ENCODE results near the gene GATB.
"Not testable (repeated sequence)": the region's sequence is repeated elsewhere in the genome, so short reads cannot be mapped to it uniquely, and the experiment has no call there.

Gene GATB

DNA sequence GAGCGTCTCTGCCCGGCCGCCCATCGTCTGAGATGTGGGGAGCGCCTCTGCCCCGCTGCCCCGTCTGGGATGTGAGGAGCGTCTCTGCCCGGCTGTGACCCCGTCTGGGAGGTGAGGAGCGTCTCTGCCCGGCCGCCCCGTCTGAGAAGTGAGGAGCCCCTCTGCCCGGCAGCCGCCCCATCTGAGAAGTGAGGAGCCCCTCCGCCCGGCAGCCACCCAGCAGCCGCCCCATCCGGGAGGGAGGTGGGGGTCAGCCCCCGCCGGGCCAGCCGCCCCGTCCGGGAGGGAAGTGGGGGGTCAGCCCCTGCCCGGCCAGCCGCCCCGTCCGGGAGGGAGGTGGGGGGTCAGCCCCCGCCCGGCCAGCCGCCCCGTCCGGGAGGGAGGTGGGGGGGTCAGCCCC, 29.1 kb downstream of the GATB start:
- DNase-seq (ENCODE audit: low read depth in 3 of 3): not testable (repeated sequence)

DNA sequence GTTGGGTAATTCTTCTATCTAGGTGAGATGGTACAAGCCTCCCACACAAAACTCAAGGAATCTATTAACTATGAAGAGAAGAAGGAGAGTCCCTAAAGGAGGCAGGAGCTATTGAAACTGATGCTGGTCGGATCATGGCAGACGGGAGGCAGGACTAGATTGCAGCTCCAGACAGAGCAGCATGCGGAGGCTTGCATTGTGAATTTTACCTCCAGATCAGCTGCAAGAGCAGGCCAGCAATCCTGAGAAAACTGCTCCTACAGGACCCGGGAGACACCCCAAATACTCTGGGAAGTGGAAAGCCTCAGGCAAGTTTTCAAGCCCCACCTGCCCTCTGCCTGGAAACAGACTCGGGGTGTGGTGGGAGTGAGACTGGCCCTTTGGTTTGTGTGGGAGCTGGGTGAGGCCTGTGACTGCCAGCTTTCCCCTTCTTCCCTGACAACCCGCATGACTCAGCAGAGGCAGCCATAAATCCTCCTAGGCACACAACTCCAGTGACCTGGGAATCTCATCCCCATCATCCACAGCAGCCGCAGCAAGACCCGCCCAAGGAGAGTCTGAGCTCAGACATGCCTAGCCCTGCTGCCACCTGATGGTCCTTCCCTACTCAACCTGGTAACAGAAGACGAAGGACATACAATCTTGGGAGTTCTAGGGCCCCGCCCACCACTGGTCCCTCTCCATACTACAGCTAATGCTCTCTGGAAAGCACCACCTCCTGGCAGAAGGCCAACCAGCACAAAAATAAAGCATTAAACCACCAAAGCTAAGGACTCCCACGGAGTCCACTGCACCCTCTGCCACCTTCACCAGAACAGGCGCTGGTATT, 30.9 kb downstream of the GATB start:
- DNase-seq (ENCODE audit: low read depth in 3 of 3): no peak

DNA sequence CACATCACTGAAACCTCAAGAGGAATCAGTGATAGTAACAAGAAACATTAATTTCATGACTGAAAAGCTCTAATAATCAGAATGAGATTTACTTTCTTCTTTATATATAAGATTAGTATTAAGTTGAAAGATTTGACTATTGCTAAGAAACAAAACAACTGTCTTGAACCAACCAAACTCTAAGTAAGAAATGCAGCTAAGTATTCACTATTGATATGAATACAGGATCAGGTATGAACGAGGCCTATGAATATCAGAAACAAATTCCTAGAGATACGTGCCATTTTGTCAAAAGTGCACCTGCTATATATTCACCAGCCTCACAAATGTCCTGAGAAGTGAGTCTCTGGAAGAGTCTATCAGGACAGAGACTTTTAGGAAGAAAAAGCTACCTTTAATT, 32.1 kb downstream of the GATB start:
- no peak for DNase-seq (ENCODE audit: low read depth in 3 of 3)

DNA sequence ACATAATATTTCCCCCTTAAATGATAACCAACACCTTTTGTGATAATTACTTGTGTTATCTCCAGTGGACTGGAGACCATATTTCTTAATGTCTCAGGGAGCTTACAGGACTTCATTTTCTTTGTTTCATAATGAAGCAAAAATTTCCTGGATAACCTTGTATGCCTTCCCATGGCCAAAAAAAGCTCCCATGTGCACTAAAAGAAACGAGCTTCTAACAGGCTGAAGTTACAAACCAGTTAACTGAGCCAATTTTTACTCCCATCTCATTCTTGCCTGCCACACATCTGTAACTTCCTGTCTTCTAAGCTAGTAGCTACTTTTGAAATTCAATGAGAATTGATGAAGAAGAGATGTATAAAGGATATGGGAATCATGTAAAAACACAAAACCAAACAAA, 32.8 kb downstream of the GATB start:
- DNase-seq (ENCODE audit: low read depth in 3 of 3): no peak

DNA sequence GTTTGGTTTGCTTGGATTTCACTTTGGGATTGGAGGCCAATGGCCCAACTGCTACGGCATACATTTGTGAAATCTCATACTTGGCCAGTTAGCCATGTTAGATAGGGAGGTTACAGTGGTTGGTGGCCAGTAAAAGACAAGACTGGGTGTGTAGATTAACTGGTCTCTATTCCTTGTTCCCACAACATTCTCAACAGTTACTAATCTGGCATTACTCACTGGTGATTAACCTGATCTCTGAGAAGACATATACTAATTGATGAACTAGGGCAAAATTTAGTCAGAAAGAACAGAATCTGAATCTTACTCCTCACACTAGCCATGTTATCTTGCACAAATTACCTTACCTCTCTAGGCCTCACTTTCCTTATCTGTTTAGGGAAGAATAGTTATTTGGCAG, 33.4 kb downstream of the GATB start:
- DNase-seq (ENCODE audit: low read depth in 3 of 3): no peak

DNA sequence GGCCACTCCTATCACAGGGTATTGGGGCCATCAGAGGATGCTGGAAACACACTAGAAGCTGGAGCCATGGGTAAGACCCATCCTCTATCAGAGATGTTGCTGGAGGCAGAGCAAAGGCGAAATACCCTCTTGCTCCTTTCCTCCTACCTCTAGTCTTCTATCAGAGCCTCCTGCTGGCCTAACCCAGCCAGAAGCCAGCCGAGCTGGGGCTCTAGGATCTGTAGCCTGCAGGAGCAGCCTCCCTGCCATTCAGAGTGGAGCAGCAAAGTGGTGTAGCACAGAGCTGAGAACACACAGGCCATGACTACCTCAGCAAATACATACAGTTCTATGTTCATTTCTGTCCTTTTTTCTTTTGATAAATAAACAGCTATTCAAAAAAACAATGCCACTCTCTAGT, 35.7 kb downstream of the GATB start:
- no peak for DNase-seq (ENCODE audit: low read depth in 3 of 3)

DNA sequence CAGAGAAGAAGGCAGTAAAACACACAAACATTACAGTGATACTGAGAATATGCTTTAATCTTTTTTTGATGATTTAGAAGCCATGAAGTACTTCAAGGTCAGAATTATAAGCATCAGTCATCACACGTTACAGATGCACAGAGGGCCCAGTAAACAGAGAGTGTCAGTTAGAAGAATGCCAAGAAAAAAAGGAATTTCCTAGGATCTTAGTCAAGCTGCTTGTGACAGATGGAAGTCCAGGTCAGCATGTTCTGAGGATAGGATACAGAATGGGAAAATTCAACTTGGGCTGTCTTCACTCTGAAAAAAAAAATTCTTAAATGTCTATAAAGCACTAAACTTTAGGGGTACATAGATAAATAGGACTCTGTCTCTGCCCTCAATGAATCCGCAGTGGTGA, 38.9 kb downstream of the GATB start:
- no peak for DNase-seq (ENCODE audit: low read depth in 3 of 3)

DNA sequence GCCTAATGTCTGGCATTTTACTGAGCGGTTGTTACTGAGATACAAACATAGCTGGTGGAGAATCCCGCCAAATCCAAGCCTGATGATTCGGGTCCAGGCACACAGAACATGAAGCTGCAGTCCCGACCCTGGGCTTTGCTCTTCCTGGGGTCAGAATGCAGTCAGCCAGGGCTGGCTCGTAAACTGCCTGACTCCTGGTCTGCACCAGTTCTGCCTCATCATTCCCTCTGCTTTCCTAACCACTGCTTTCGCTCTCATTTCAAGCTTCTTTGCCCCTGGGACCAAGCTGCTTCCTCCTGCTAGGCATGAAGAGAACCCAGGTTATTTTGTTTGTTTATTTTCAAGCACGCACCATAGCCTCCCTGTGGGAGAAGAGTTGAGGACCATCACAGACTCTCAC, 39.3 kb downstream of the GATB start:
- no peak for DNase-seq (ENCODE audit: low read depth in 3 of 3)

DNA sequence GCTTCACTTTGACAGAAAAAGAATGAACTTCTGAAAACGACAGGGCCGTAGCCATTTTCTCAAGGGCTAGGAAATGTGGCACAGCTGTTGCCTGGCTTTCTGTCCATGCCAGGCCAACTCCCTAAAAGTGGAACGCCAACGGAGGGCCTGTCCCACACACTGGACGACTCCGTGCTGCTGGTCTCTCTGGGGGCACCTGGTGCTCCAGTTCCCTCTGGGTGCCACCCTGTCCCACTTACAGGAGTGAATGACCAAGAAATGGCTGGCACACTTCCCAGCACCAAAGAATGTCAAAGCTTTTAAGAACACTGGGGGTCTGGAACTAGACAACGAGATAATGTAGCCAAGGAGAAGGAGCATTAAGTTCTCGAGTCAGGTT, 40.9 kb downstream of the GATB start:
- no peak for DNase-seq (ENCODE audit: low read depth in 3 of 3)

DNA sequence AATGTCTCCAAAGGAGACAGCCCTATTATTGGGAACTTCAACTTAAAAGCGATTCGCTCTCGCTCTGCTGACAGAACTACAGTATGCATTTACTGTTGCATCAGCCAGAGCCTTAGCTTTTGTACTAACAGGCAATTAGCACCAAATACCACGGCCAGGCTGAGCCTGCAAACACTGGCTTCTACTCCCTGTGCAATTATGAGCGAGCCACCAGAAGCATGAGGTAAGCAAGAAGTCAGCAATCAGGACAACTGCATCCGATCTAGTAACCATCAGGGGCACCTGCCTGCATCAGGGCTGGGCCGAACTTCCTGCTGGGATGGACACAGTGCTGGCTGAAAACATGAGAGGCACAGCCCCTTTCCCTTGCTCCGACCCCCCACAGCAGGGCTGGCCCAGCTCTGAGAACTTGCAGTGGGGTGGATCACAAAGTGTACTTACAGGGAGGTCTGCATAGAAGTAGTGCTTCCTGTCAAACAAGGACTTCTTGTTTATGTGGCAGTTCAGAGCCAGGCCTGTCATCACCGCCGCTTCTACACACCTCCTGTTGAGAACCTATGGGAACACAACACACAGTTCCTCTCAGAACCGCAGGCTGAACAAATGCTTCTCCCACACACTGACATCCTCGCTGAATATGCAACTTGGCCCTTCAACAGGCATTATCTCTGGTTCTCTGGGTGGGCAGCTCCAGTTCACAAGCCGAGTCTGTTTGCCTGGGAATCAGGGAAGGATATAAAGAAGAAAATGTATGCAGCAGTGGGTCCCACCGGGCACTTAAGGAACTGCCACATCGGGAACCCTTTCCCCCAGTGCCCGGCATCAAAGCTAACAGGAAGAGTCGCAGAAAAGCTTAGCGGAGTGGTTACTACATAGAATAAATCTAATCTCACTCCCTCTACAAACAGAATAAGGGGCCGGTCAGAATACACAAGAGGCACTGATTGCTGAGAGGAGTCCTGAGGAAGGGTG, 41.5 kb downstream of the GATB start:
- DNase-seq (ENCODE audit: low read depth in 3 of 3): no peak

DNA sequence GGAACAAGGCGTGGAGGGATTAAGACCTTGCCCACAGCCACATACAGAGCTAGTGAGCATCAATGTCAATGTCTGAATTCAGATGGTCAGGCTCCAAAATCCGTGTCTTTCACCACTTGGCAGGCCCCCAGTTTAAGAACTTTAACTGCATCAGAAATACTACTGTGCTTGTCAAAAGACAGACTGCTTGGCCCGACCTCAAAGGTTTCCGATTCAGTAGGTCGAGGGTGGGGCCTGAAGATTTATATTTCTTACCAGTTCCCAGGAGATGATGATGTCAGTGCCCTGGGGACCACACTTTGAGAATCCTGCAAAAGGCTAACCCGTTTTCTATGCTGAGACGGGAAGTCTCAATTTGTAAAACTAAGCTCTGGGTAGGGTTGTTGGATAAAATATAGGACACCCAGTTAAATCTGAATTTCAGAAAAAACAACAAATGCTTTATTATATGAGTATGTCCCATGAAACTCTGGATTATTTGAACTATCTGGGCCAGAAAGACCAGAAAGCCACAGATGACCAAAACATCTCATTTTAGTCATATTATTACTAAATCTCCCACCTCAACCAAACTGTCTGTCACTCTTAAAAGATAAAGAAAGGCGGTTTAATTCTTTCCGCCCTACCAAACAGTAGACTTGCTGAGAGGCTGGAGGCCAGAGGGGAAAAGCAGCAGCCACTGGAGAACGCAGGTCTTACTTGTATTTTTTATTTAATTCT, 42.7 kb downstream of the GATB start:
- no peak for DNase-seq (ENCODE audit: low read depth in 3 of 3)

DNA sequence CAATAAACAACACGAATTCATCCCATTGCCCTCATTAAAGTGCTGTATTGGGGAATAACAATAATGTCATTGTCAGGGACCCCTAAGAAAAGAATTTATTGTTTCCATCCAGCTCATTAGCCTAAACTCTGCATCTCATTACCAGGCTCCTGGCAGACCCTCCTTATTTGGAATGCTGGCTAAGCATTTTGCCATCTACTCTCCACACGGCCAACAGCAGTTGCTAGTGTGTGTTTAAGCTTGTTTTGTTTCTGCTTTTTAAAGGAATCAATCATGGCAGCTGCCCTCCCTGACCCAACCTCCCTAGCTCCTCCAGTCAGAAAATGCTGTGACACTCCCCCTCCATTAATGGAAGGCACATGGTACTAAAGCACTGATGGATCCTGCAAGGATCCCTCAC, 43.5 kb downstream of the GATB start:
- no peak for DNase-seq (ENCODE audit: low read depth in 3 of 3)

DNA sequence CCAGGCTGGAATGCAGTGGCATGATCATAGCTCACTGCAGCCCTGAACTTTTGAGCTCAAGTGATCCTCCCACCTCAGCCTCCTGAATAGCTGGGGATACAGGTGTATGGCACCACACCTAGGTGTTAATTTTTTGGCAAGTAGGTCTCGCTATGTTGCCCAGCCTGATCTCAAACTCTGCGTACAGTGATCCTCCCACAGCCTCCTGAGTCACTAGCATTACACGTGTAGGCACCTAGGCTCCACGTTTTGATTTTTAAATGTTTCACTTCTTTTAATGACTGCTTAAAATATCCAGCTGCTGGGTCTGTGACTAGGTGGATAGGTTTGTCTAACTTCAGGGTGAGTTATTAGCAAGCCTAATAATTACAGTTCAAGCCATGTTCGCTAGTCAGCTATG, 44.5 kb downstream of the GATB start:
- no peak for DNase-seq (ENCODE audit: low read depth in 3 of 3)

DNA sequence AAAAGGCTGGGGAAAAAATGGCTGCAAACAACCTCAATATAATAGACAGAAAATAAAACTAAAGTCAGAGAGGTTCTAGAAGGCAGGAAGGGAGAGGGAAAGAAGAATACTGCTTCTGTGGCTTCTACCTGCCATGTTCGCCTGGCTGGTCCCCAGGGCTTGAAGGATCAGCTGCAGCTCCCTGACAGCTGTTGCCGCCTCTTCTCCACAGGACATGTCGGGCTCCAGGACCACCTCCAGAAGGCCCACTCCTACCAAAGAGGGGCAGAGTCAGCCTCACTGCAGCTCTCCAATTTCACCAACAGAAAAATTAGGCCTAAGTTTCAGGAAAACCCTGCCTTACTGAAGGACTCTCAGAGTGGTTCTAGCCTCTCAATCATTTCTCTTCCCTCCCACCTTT, 44.9 kb downstream of the GATB start:
- DNase-seq (ENCODE audit: low read depth in 3 of 3): no peak

DNA sequence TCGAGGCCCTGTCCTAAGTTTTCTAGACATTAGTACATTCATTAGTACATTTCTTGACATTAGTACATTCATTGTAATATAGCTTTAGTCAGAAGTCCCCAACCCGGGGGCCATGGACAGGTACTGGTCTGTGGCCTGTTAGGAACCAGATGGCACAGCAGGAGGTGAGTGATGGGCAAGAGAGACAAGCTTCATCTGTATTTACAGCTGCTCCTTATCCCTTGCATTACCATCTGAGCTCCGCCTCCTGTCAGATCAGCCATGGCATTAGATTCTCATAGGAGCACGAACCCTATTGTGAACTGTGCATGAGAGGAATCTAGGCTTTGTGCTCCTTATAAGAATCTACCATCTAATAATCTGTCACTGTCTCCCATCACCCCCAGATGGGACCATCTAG, 48.0 kb downstream of the GATB start:
- no peak for DNase-seq (ENCODE audit: low read depth in 3 of 3)

DNA sequence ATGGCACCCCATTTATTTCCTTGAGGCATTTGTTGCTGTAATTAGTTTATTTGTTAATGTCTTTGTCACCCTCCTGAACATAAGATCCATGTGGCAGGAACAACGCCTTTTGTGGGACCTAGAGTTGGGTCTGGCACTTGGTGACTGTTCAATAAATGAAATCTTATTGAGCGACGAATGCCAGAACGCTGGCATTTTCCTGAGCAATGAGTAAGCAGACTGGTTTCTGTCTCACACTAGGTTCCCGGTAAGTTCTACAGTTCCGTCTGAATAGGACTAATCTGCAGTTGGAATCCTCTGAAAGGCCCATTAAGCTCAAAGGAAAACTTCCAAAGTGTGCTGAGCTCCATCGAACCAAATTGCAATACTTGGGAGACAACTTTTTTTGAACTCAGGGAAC, 49.2 kb downstream of the GATB start:
- no peak for DNase-seq (ENCODE audit: low read depth in 3 of 3)

DNA sequence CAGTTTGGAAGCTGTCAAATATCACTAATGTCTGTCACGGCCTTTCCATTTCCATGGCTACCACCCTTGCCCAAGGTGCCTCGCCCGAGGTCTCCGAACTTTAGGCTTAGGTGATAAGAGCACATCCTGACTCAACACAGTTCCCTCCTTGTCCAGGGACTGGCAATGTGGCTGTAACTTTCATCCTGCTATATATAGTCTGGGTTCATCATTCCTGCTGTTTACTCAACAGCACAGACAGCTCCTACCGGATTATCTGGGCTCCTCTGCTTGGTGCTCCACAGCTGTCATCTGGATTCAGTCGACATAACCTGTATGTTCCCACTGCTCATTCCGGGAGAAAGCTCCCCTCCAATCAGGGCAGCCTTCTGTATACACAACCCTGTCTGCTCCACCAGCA, 51.2 kb downstream of the GATB start:
- DNase-seq (ENCODE audit: low read depth in 3 of 3): no peak

DNA sequence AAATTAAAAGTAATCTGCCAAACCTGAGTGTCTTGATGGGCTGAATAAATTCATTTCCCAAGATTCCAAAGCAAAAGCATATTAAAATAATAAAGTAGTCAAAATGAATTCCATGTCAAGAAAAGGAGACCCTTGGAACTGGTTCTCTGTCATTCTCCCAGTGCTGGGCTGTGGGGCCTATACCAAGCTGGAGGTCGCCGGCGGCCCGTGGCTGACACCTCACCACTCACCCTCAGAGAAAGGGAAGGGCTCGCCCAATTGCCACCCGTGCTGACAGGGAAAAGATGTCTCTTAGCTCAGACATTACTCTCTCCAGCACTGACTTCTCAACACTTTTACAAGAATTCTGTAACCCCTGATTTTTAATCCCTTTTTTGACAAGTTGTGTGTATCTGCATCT, 51.7 kb downstream of the GATB start:
- DNase-seq (ENCODE audit: low read depth in 3 of 3): no peak

DNA sequence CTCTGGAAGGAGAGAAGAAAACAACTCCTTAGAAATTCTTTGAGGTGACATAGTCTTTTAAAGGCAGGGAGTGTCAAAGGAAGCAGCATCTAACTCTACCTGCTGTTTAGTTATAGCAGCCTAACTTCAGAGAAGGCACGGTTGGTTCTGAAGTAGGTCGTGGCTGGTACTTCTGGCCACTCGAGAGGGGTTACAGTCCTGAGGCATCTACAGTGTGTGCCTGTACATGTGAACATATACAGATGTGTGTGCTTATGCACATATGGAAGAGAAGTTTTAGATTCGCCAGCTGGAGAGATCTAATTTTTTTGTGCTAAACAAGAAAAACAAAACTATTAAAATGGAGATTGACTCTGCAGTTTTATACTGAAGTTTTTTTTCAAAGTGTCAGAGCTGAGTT, 52.7 kb downstream of the GATB start:
- DNase-seq (ENCODE audit: low read depth in 3 of 3): no peak

DNA sequence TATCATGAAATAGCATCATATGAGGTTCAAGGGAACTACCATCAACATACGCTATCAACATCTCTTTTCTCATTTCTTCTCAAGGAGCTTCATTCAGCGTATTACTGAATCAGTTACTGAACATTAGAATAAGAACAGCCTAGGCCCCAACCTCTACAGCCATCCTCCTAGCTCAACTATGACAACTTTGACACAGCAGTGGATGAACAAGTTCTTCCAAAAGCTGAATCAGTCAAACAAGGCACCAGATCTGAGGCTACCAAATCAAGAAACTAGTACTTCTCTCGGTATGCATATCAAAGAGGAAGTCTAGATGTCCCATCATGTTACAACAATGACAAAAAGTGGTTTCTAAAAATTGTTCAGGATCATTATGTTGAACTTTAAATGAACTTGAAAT, 57.4 kb downstream of the GATB start:
- no peak for DNase-seq (ENCODE audit: low read depth in 3 of 3)

DNA sequence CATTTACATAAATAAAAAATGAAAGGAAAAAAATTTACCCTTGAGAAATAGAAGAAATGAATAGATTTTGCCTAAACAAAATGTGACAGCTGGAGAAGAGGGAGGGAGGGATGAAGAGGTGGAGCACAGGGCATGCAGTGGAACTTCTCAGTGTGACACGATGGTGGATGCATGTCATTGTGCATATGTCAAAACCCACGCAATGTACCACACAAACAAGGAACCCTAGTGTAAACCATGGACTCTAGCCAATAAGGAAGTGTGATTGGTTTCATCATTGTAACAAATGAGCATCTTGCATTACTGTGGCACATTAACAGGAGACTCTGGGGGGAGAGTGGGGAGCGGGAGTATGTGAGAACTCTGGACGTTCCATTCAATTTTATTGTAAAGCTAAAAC, 58.6 kb downstream of the GATB start:
- DNase-seq (ENCODE audit: low read depth in 3 of 3): no peak

DNA sequence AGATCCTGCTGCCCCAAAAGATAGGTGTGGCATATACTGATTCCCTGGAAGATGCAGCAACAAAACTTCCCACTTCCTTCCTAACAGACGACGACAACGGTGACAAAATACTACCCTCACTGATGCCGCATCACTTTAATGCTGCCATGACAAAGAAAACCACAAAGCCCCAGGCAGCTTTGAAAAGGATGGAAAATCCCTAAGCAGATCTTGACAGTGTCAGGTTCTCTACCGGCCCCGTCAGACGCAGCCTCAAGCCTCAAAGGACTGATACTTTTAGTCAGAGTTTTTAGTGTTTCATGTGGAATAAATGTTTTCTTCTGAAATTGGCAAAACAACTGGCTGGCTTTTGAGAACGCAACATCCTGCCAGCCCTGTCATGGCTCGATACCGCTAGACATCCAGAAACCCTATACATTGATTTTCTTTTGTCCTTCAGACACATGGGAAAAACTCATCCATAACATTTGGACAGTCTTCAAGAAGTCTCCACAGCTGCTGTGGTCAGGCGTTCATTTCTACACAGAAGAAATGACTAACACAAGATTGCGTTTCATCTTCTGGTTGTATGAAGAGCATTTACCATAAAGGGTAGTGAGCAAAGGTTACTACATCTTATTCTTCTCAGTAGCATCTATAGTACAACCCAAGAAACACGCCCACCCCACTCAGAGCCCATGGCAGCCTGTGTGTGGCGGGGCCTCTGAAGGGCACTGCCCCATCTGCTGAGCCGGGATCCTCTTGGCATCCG, 60.1 kb downstream of the GATB start:
- DNase-seq (ENCODE audit: low read depth in 3 of 3): no peak
